ENCODE measurements around the gene ZNFX1. TPM values are rescaled to one million over a fixed set of nuclear protein-coding genes. Genes with fewer than 3 reads are reported as not detected.

Gene ZNFX1
- total RNA-seq, 1 donor from 2014 or later = 36.4 TPM

DNA sequence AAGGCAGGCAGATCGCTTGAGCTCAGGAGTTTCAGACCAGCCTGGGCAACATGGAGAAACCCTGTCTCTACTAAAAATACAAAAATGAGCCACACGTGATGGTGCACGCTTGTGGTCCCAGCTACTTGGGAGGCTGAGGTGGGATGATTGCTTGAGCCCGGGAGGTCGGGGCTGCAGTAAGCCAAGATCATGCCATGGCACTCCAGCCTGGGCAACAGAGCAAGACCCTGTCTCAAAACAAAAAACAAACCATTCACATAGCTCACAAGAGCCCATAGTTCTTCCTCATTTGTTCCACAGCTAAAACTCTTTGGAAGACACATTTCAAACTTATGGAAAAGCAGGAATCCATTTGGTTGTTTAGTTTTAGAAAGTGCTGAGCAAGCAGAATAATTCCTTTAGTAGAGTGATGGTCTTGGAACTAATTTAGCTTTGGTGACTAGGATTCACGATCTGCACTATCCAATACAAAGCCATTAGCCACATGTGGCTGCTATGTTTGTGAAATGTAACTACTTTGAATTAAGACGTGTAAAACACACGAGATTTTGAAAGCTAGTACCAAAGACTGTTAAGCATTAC is 4.1 kb downstream of the ZNFX1 start:
- Mint-ChIP-seq H3K27me3 (ENCODE audit: low read depth) (no peaks in the 10 kb centered on the region), H3K4me3 (ENCODE audit: unreplicated experiment) (no peak overlapping the region), H3K27ac (ENCODE audit: unreplicated experiment) (no peak overlapping the region), H3K36me3 (ENCODE audit: low read depth) (peaks cover 39% of the 10 kb centered on the region), H3K4me1 (ENCODE audit: low read depth) (peaks cover 37% of the 10 kb centered on the region), H3K9me3 (ENCODE audit: low read depth) (peaks cover 4% of the 10 kb centered on the region)
- DNase-seq (ENCODE audit: low spot score) = no peak
- TF ChIP-seq, protein P1, sequence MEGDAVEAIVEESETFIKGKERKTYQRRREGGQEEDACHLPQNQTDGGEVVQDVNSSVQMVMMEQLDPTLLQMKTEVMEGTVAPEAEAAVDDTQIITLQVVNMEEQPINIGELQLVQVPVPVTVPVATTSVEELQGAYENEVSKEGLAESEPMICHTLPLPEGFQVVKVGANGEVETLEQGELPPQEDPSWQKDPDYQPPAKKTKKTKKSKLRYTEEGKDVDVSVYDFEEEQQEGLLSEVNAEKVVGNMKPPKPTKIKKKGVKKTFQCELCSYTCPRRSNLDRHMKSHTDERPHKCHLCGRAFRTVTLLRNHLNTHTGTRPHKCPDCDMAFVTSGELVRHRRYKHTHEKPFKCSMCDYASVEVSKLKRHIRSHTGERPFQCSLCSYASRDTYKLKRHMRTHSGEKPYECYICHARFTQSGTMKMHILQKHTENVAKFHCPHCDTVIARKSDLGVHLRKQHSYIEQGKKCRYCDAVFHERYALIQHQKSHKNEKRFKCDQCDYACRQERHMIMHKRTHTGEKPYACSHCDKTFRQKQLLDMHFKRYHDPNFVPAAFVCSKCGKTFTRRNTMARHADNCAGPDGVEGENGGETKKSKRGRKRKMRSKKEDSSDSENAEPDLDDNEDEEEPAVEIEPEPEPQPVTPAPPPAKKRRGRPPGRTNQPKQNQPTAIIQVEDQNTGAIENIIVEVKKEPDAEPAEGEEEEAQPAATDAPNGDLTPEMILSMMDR (IDR thresholded peaks at IDR 0.05) = no peak

DNA sequence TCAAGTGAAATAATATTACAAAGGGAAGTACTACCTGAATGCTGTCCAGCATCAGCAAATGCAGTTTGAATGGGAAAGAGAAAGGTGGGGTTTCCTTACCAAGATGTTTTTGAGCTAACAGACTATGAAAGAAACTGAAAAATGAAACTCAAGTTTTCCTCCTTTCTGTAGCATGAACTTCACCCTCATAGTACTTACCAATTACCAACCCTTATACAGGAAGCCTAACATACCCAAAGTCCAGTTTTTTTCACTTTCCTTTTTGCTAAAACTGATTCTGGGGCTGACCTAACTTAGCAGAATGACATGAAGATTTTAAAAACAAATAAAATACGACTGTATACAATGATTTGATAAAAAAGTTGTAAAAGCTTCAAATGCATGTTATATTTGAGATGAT is 5.2 kb downstream of the ZNFX1 start:
- peaks cover 9% of the 10 kb centered on the region for H3K9me3 Mint-ChIP-seq (ENCODE audit: low read depth)
- peaks cover 40% of the 10 kb centered on the region for H3K36me3 Mint-ChIP-seq (ENCODE audit: low read depth)
- no peak overlapping the region for H3K4me3 Mint-ChIP-seq (ENCODE audit: unreplicated experiment)
- H3K27ac Mint-ChIP-seq (ENCODE audit: unreplicated experiment) = no peak overlapping the region
- peaks cover 45% of the 10 kb centered on the region for H3K4me1 Mint-ChIP-seq (ENCODE audit: low read depth)
- DNase-seq (ENCODE audit: low spot score) = no peak
- H3K27me3 Mint-ChIP-seq (ENCODE audit: low read depth) = no peaks in the 10 kb centered on the region
- TF ChIP-seq, protein P1 (IDR thresholded peaks at IDR 0.05) = no peak

DNA sequence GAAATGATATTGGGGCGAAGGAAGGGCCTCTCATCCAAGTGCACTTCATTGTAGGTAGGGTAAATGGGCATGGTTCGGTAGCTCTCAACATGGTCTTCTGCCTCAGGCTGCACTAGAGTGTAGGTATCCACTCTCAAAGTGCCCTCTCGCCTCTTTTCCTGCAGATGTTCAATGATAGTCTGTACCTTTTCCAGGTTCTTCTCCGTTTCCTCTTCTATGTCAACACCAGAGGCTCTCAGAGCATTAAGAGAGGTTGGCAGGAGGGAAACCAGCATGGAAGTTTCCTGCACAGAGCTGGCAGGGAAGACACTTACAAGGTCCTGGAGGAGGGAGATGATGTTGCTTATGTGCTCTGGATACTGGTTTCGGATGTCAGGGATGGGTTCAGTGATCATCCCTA is 7.1 kb downstream of the ZNFX1 start:
- H3K4me1 Mint-ChIP-seq (ENCODE audit: low read depth) = peaks cover 47% of the 10 kb centered on the region
- TF ChIP-seq, protein P1 (IDR thresholded peaks at IDR 0.05) = no peak
- no peak overlapping the region for H3K27ac Mint-ChIP-seq (ENCODE audit: unreplicated experiment)
- H3K4me3 Mint-ChIP-seq (ENCODE audit: unreplicated experiment) = no peak overlapping the region
- no peaks in the 10 kb centered on the region for H3K27me3 Mint-ChIP-seq (ENCODE audit: low read depth)
- H3K36me3 Mint-ChIP-seq (ENCODE audit: low read depth) = peaks cover 40% of the 10 kb centered on the region
- H3K9me3 Mint-ChIP-seq (ENCODE audit: low read depth) = peaks cover 9% of the 10 kb centered on the region
- no peak for DNase-seq (ENCODE audit: low spot score)

DNA sequence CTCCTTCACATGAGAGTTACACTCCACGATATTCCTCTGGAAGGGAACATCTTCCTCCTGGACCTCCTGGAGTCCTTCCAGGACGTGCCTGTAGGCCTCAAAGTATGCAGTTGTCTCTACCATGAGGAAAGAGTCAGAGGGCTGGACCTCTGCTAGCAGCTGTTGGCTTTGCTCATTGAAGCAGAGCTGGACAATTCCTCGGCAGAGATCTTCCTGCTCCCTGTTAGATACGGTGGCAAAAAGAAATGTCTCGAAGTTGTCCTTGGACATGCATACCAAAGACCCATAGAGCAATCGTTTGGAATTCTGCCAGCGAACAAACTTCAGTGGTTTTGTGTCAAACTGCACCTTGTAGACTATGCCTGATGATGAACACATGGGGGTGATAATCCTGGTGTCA is 7.7 kb downstream of the ZNFX1 start:
- no peak for DNase-seq (ENCODE audit: low spot score)
- H3K4me3 Mint-ChIP-seq (ENCODE audit: unreplicated experiment) = no peak overlapping the region

DNA sequence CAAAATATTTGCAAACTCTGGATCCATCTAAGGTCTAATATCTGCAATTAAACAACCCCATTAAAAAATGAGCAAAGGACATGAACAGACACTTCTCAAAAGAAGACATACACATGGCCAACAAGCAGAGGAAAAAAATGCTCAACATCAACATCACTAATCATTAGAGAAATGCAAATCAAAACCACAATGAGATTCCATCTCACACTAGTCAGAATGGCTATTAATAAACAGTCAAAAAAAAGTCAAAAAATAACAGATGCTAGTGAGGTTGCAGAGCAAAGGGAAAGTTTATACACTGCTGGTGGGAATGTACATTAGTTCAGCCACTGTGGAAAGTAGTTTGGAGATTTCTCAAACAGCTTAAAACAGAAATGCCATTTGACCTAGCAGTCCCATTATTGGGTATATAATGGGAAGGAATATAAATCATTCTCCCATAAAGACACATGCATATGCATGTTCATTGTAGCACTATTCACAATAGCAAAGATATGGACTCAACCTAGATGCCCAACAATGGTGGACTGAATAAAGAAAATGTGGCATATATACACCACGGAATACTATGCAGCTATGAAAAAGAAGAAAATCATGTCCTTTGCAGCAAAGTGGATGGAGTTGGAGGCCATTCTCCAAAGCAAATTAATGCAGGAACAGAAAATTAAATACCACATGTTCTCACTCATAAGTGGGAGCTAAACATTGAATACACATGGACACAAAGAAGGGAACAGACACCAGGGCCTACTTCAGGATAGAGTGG is 9.1 kb downstream of the ZNFX1 start:
- peaks cover 48% of the 10 kb centered on the region for H3K36me3 Mint-ChIP-seq (ENCODE audit: low read depth)
- no peaks in the 10 kb centered on the region for H3K27me3 Mint-ChIP-seq (ENCODE audit: low read depth)
- H3K4me1 Mint-ChIP-seq (ENCODE audit: low read depth) = peaks cover 45% of the 10 kb centered on the region
- TF ChIP-seq, protein P1 (IDR thresholded peaks at IDR 0.05) = peak; percentile 14
- DNase-seq (ENCODE audit: low spot score) = no peak
- H3K9me3 Mint-ChIP-seq (ENCODE audit: low read depth) = peaks cover 9% of the 10 kb centered on the region
- peak overlapping the region; percentile 27 for H3K27ac Mint-ChIP-seq (ENCODE audit: unreplicated experiment)
- peak overlapping the region; percentile 13 for H3K4me3 Mint-ChIP-seq (ENCODE audit: unreplicated experiment)

More for the DNA sequence above, 7.7 kb downstream of the ZNFX1 start:
- Mint-ChIP-seq H3K4me1 (ENCODE audit: low read depth) (peaks cover 45% of the 10 kb centered on the region), H3K36me3 (ENCODE audit: low read depth) (peaks cover 42% of the 10 kb centered on the region), H3K27ac (ENCODE audit: unreplicated experiment) (no peak overlapping the region), H3K9me3 (ENCODE audit: low read depth) (peaks cover 9% of the 10 kb centered on the region), H3K27me3 (ENCODE audit: low read depth) (no peaks in the 10 kb centered on the region)
- TF ChIP-seq, protein P1 (IDR thresholded peaks at IDR 0.05) = no peak
